Transverse colon (tissue), 4 donors: ENCODE data around the gene RAET1E. TPM values are rescaled to one million over a fixed set of nuclear protein-coding genes. Genes with fewer than 3 reads are reported as not detected.

Experiments
- DNase-seq: peaks from one replicate; pipeline ENCODE4 v3.0.0-alpha.2; 2019
- H3K27ac ChIP-seq, 4 donors: fragments of 200-600 bp; sonication (generic); 2 replicates each; pipeline ENCODE4 v1.5.1; 2016 to 2018; ENCODE audit warnings: inconsistent platforms in 4 of 4
- H3K27me3 ChIP-seq: fragments of 200-600 bp; sonication (generic); 2 replicates; pipeline ENCODE4 v1.5.1; 2017; ENCODE audit warnings: inconsistent platforms
- H3K36me3 ChIP-seq, 4 donors: fragments of 200-600 bp; sonication (generic); 2 replicates each; pipeline ENCODE4 v1.5.1; 2017 to 2019; ENCODE audit warnings: inconsistent platforms in 4 of 4
- H3K4me1 ChIP-seq, 4 donors: fragments of 200-600 bp; sonication (generic); 2 replicates each; pipeline ENCODE4 v1.5.1; 2017 to 2020; ENCODE audit warnings: inconsistent platforms in 4 of 4
- H3K4me3 ChIP-seq, 4 donors: fragments of 200-600 bp; sonication (generic); 1 replicate in 1 of 4; 2 replicates in 3 of 4; pipeline versions ENCODE4 v1.5.1 to v1.6.1; 2017 to 2019; ENCODE audit warnings: inconsistent platforms in 4 of 4
- H3K9me3 ChIP-seq, 2 donors: fragments of 200-600 bp; sonication (generic); 2 replicates each; pipeline ENCODE4 v1.5.1; 2017 to 2019; ENCODE audit warnings: inconsistent platforms in 2 of 2
- EP300 ChIP-seq: sonication (generic); formaldehyde crosslinking; IDR thresholded peaks from one replicate; pipeline ENCODE4 v1.6.1; 2017; ENCODE audit warnings: antibody characterized with exemption, low read depth
- POLR2A ChIP-seq: fragments of 450-650 bp; IDR thresholded peaks from one replicate; pipeline ENCODE4 v1.6.1; 2016; ENCODE audit warnings: antibody characterized with exemption, mild to moderate bottlenecking, moderate library complexity
- POLR2AphosphoS5 ChIP-seq, 3 donors: sonication (generic); formaldehyde crosslinking; IDR thresholded peaks; one replicate each; pipeline ENCODE4 v1.6.1; 2016; ENCODE audit warnings: antibody characterized with exemption in 3 of 3
- WGBS, 2 donors: methylation state at CpG; one replicate each; pipeline ENCODE4 v1.1.5; 2018; ENCODE audit warnings: low coverage in 1 of 2; 5-methylcytosine and 5-hydroxymethylcytosine counted together
- in situ Hi-C, 4 donors: fragments of 200-750 bp; cut with MboI; loops; one replicate each; pipeline versions ENCODE4 v1.15.0 to v1.15.1; 2017; ENCODE audit warnings: low sequenced_read_pairs in 3 of 4, low pct_ligation_motif_present in 1 of 4, low pct_unique_long_range_greater_than_20kb in 1 of 4
- intact Hi-C: fragments of 100-400 bp; cut with DNase I; formaldehyde crosslinking; loops from one replicate; pipeline ENCODE4 v1.15.1; 2023; ENCODE audit warnings: low total_unique reads
- total RNA-seq, 4 donors: library from RNA; depleted of rRNA; stranded (reverse); fragments of >200 nt; gene quantifications; one replicate each; pipeline ENCODE4 v1.1.0, GENCODE V29; 2016
- TF ChIP-seq, protein P1 (sequence below), 5 experiments: fragments of 200-600 bp in 3 of 5; fragments of 450-650 bp in 2 of 5; sonication (generic) in 3 of 5; IDR thresholded peaks; 1 replicate in 2 of 5; 2 replicates in 3 of 5; pipeline ENCODE4 v1.5.1; 2016 to 2017; ENCODE audit warnings: antibody characterized with exemption in 5 of 5, inconsistent platforms in 3 of 5, mild to moderate bottlenecking in 2 of 5, moderate library complexity in 1 of 5

The RAET1E gene
- total RNA-seq, 4 donors from 2014 or later, result not detected

DNA sequence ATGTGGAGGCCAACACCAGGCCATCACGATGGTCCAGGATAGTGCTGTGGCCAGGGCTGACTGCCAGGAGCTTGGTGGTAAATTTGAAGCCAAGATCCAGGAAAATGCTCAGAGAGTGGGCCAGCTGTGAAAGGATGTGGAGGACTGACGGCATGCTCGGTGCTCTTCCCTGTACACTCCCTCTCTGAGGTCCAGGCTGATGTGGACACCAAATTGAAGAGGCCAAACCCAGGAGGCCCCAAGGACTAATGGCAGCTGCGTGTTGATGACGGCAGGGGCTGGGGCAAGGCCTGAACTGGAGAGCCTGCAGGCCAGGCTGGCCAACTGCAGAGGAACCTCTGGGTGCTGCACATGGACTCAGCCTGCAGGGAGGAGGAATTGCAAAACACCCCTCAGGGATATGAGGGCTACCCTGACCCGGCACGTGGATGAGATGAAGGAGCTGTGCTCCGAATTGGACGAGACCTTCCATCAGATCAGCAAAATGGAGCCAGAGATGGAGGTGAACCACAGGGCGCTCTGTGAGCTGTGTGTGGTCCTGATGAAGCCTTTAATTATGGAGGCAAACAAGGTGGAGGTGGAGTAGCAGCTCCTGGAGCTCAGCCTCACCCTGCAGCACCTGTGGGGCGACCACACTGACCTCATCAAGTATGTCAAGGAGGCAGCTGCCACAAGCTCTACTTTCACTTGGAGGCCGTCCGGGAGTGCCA lies 6.9 kb upstream of the RAET1E start:
- WGBS, 2 donors, result 60 to 85% methylated on average over 1 to 13 of the region's 13 CpGs

DNA sequence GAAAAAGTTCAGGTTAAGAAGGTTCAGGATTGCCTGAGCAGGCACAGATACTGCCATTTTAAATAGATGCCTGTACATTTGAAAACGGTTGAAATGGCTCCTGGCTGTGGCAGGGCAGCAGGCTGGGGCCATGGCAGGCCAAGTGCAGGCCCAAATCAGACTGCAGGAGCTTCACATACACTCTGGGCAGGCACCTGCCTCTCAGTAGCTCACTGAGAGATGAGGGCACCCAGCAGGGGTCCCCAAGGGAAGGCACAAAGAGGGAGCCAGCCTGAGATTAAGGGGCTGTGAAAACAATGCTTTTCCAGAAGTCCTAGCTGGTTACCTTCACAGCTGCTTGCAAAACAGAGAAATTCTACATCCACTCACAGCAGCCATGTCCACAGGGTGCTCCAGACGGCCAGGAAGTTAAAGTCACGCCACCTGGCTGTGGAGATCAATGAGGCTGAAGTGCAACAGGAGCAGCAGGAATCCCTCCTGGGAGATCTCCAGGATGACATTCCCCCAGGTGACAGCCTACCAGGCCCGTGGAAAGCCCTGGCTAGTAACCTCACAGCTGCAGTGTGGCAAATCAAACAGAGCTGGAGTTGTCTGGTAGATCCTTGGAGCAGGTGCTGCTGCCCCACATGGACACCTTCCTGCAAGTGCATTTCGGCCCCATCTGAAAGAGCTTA lies 6.2 kb upstream of the RAET1E start:
- DNase-seq, result no peak
- H3K27ac ChIP-seq, result no peak overlapping the region
- H3K27me3 ChIP-seq, result no peaks in the 10 kb centered on the region
- peaks cover 0 to 12% of the 10 kb centered on the region in 2 donors for H3K9me3 ChIP-seq
- in situ Hi-C loops (no loop called here), intact Hi-C loops (no loop called here)
- no peaks in the 10 kb centered on the region for H3K4me1 ChIP-seq
- WGBS, 2 donors, result 71% methylated on average over 5 of the region's 5 CpGs; no CpG with 5 or more reads in 1 of the 2 donors
- H3K4me3 ChIP-seq, result no peak overlapping the region
- TF ChIP-seq, protein P1, sequence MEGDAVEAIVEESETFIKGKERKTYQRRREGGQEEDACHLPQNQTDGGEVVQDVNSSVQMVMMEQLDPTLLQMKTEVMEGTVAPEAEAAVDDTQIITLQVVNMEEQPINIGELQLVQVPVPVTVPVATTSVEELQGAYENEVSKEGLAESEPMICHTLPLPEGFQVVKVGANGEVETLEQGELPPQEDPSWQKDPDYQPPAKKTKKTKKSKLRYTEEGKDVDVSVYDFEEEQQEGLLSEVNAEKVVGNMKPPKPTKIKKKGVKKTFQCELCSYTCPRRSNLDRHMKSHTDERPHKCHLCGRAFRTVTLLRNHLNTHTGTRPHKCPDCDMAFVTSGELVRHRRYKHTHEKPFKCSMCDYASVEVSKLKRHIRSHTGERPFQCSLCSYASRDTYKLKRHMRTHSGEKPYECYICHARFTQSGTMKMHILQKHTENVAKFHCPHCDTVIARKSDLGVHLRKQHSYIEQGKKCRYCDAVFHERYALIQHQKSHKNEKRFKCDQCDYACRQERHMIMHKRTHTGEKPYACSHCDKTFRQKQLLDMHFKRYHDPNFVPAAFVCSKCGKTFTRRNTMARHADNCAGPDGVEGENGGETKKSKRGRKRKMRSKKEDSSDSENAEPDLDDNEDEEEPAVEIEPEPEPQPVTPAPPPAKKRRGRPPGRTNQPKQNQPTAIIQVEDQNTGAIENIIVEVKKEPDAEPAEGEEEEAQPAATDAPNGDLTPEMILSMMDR (IDR thresholded peaks at IDR 0.05), result no peak
- TF ChIP-seq EP300 (no peak), POLR2A (no peak)
- no peaks in the 10 kb centered on the region for H3K36me3 ChIP-seq

More for the DNA sequence above, 6.9 kb upstream of the RAET1E start:
- Histone ChIP-seq H3K27me3 (no peaks in the 10 kb centered on the region), H3K36me3 (no peaks in the 10 kb centered on the region), H3K4me1 (no peaks in the 10 kb centered on the region), H3K4me3 (no peak overlapping the region), H3K9me3 (peaks cover 0 to 12% of the 10 kb centered on the region in 2 donors), H3K27ac (no peak overlapping the region)
- in situ Hi-C loops, result no loop called here
- DNase-seq, result no peak
- TF ChIP-seq, protein P1 (IDR thresholded peaks at IDR 0.05), result no peak
- TF ChIP-seq POLR2AphosphoS5 (IDR thresholded peaks at IDR 0.05) (no peak), POLR2A (no peak), EP300 (no peak)
- intact Hi-C loops, result no loop called here

DNA sequence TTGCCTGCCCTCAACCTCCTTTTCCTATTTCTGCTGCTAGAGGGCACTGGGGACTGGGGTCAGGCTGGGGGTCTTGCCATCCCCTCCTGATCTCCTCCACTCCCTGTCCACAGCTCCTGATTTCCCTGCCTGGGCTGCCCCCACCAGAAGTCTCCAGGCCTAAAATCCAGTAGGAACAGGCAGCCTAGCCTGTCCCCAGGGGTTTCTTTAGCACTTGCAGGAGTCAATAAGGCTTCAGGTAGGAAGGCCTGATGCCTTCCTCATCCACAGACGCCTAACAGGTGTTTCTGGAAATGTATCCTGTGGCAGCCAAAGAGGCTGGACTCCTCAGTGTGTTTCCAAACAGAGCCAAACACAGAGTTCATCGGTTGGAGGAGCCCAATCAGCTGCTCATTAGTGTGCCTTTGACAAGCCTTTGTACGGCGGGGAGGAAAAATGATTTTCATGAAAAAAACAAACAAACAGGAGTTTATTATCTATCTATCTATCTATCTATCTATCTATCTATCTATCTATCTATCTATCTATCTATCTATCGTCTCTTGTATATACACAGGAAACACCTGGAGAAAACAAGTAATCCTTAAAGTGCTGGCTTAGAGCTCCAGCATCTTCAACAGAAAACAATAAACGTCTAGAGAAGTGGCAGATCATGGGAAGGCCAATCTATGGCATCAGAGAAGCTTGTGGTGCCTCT lies 3.7 kb upstream of the RAET1E start:
- intact Hi-C loops (no loop called here), in situ Hi-C loops (no loop called here)
- 87% methylated on average over 2 to 6 of the region's 6 CpGs for WGBS, 2 donors
- no peak overlapping the region for H3K27ac ChIP-seq
- H3K9me3 ChIP-seq, result no peaks in the 10 kb centered on the region
- TF ChIP-seq, protein P1 (IDR thresholded peaks at IDR 0.05), result no peak
- no peak for TF ChIP-seq POLR2A
- TF ChIP-seq EP300, result no peak
- no peak for TF ChIP-seq POLR2AphosphoS5 (IDR thresholded peaks at IDR 0.05)
- H3K27me3 ChIP-seq, result no peaks in the 10 kb centered on the region
- DNase-seq, result no peak
- peaks cover 4 to 15% (median 13%) of the 10 kb centered on the region in 4 donors for H3K4me1 ChIP-seq
- no peaks in the 10 kb centered on the region for H3K36me3 ChIP-seq
- no peak overlapping the region for H3K4me3 ChIP-seq
